Astrocyte (in vitro differentiated cells and primary cell): ENCODE data around the gene RTP4. TPM values are rescaled to one million over a fixed set of nuclear protein-coding genes. Genes with fewer than 3 reads are reported as not detected.

ENCODE experiments used
- DNase-seq: peaks from one replicate; pipeline ENCODE4 v3.0.0-alpha.2; 2010; ENCODE audit warnings: low read depth
- FAIRE-seq: peaks from 2 replicates; lab custom pipeline; 2011; peaks lifted over from hg19 to GRCh38; lab: Jason Lieb, UNC
- H2AFZ ChIP-seq: 2 replicates; pipeline ENCODE4 v1.6.0; 2012; ENCODE audit warnings: low read depth, low read length, inconsistent platforms
- H3K27ac ChIP-seq: 2 replicates; pipeline ENCODE4 v1.5.1; 2011; ENCODE audit warnings: low read depth, low read length, inconsistent platforms
- H3K27me3 ChIP-seq: 2 replicates; pipeline ENCODE4 v1.6.0; 2011; ENCODE audit warnings: low read length, inconsistent platforms; ENCODE audit not compliant: insufficient read depth
- H3K36me3 ChIP-seq: 2 replicates; pipeline ENCODE4 v1.5.1; 2011; ENCODE audit warnings: low read length, inconsistent platforms; ENCODE audit not compliant: insufficient read depth
- H3K4me1 ChIP-seq: 2 replicates; pipeline ENCODE4 v1.5.1; 2011; ENCODE audit warnings: low read length, inconsistent platforms; ENCODE audit not compliant: insufficient read depth
- H3K4me2 ChIP-seq: 2 replicates; pipeline ENCODE4 v1.6.0; 2012; ENCODE audit warnings: low read length, inconsistent platforms
- H3K4me3 ChIP-seq: 2 replicates; pipeline ENCODE4 v1.5.1; 2011; ENCODE audit warnings: low read depth, mild to moderate bottlenecking, low read length, inconsistent platforms; ENCODE audit not compliant: insufficient read depth
- H3K79me2 ChIP-seq: 2 replicates; pipeline ENCODE4 v1.6.0; 2012; ENCODE audit warnings: mild to moderate bottlenecking, low read length, inconsistent platforms; ENCODE audit not compliant: insufficient read depth
- H3K9ac ChIP-seq: 2 replicates; pipeline ENCODE4 v1.6.0; 2012; ENCODE audit warnings: mild to moderate bottlenecking, low read length, inconsistent platforms
- H3K9me3 ChIP-seq: 2 replicates; pipeline ENCODE4 v1.5.1; 2012; ENCODE audit warnings: low read depth, mild to moderate bottlenecking, low read length, inconsistent platforms; ENCODE audit not compliant: insufficient read depth
- H4K20me1 ChIP-seq: 2 replicates; pipeline ENCODE4 v1.6.0; 2012; ENCODE audit warnings: low read length, inconsistent platforms; ENCODE audit not compliant: insufficient read depth
- H3K27ac Mint-ChIP-seq: one replicate; pipeline ENCODE4 v1.8.0; 2021; ENCODE audit warnings: mild to moderate bottlenecking, mixed read lengths; ENCODE audit not compliant: unreplicated experiment
- H3K27me3 Mint-ChIP-seq: one replicate; pipeline ENCODE4 v1.8.0; 2021; ENCODE audit warnings: low read depth, mixed read lengths; ENCODE audit not compliant: unreplicated experiment
- H3K36me3 Mint-ChIP-seq: one replicate; pipeline ENCODE4 v1.8.0; 2021; ENCODE audit warnings: low read depth, mixed read lengths; ENCODE audit not compliant: unreplicated experiment
- H3K4me1 Mint-ChIP-seq: one replicate; pipeline ENCODE4 v1.8.0; 2021; ENCODE audit warnings: low read depth, mixed read lengths; ENCODE audit not compliant: unreplicated experiment
- H3K4me3 Mint-ChIP-seq: one replicate; pipeline ENCODE4 v1.8.0; 2021; ENCODE audit warnings: mild to moderate bottlenecking, moderate library complexity, mixed read lengths; ENCODE audit not compliant: unreplicated experiment
- H3K9me3 Mint-ChIP-seq: one replicate; pipeline ENCODE4 v1.8.0; 2021; ENCODE audit warnings: mild to moderate bottlenecking, mixed read lengths; ENCODE audit not compliant: unreplicated experiment
- CTCF ChIP-seq: IDR thresholded peaks from 2 replicates; pipeline ENCODE4 v1.5.1; 2011; ENCODE audit warnings: low read depth, mild to moderate bottlenecking, inconsistent platforms, low read length, moderate library complexity; ENCODE audit not compliant: insufficient read depth
- EZH2 ChIP-seq: IDR thresholded peaks from 2 replicates; pipeline ENCODE4 v1.6.1; 2012; ENCODE audit warnings: mild to moderate bottlenecking, low read length, inconsistent platforms; ENCODE audit not compliant: insufficient read depth
- total RNA-seq: library from RNA; stranded (reverse); gene quantifications from 2 replicates; pipeline ENCODE4 v1.2.1, GENCODE V29; 2021

RTP4 gene
- total RNA-seq, 1 donor from 2014 or later, result 1.2 TPM

- Histone ChIP-seq H4K20me1 (no peaks in the 10 kb centered on the region), H3K4me2 (no peak overlapping the region), H3K27me3 (no peaks in the 10 kb centered on the region), H3K4me3 (no peak overlapping the region), H3K9ac (no peak overlapping the region), H3K27ac (no peak overlapping the region), H3K79me2 (no peaks in the 10 kb centered on the region), H3K36me3 (no peaks in the 10 kb centered on the region), H3K4me1 (no peaks in the 10 kb centered on the region), H2AFZ (no peak overlapping the region), H3K9me3 (no peaks in the 10 kb centered on the region)
- Mint-ChIP-seq H3K27ac (no peak overlapping the region), H3K36me3 (peaks cover 6% of the 10 kb centered on the region), H3K4me1 (peaks cover 6% of the 10 kb centered on the region), H3K9me3 (peaks cover 5% of the 10 kb centered on the region), H3K27me3 (peaks cover 10% of the 10 kb centered on the region), H3K4me3 (no peak overlapping the region)
- no peak for DNase-seq
- FAIRE-seq, result no peak
- TF ChIP-seq EZH2 (no peak), CTCF (no peak)
Observed at GRCh38 chr3:187370051-187370450, 1.9 kb downstream of the RTP4 start.

- no peak overlapping the region for H3K4me2 ChIP-seq
- no peak for TF ChIP-seq EZH2
- TF ChIP-seq CTCF, result no peak
- FAIRE-seq (no peak), DNase-seq (no peak)
- no peaks in the 10 kb centered on the region for H4K20me1 ChIP-seq
- Mint-ChIP-seq H3K9me3 (peaks cover 3% of the 10 kb centered on the region), H3K27me3 (peaks cover 9% of the 10 kb centered on the region), H3K36me3 (peaks cover 1% of the 10 kb centered on the region), H3K4me3 (no peak overlapping the region), H3K4me1 (no peaks in the 10 kb centered on the region), H3K27ac (no peak overlapping the region)
- H3K79me2 ChIP-seq, result no peaks in the 10 kb centered on the region
- no peak overlapping the region for H3K4me3 ChIP-seq
- H3K4me1 ChIP-seq, result no peaks in the 10 kb centered on the region
- no peak overlapping the region for H2AFZ ChIP-seq
- no peak overlapping the region for H3K27ac ChIP-seq
- no peaks in the 10 kb centered on the region for H3K36me3 ChIP-seq
- H3K27me3 ChIP-seq, result no peaks in the 10 kb centered on the region
- H3K9ac ChIP-seq, result no peak overlapping the region
- no peaks in the 10 kb centered on the region for H3K9me3 ChIP-seq
Observed at GRCh38 chr3:187375581-187375980, 7.4 kb downstream of the RTP4 start.

GRCh38 chr3:187377842-187378241 is 9.7 kb downstream of the RTP4 start:
- no peak overlapping the region for H3K27ac ChIP-seq
- Mint-ChIP-seq H3K4me1 (no peaks in the 10 kb centered on the region), H3K27me3 (peaks cover 5% of the 10 kb centered on the region), H3K27ac (no peak overlapping the region), H3K36me3 (peaks cover 1% of the 10 kb centered on the region), H3K9me3 (peaks cover 3% of the 10 kb centered on the region), H3K4me3 (no peak overlapping the region)
- H3K9ac ChIP-seq, result no peak overlapping the region
- H3K9me3 ChIP-seq, result no peaks in the 10 kb centered on the region
- H4K20me1 ChIP-seq, result no peaks in the 10 kb centered on the region
- DNase-seq (no peak), FAIRE-seq (no peak)
- no peak overlapping the region for H3K4me3 ChIP-seq
- no peaks in the 10 kb centered on the region for H3K36me3 ChIP-seq
- H3K79me2 ChIP-seq, result no peaks in the 10 kb centered on the region
- TF ChIP-seq EZH2 (no peak), CTCF (no peak)
- H3K4me1 ChIP-seq, result no peaks in the 10 kb centered on the region
- H3K27me3 ChIP-seq, result no peaks in the 10 kb centered on the region
- H2AFZ ChIP-seq, result no peak overlapping the region
- no peak overlapping the region for H3K4me2 ChIP-seq
